HEK293 (cell line): ENCODE measurements around the gene SRRD.

Experiments used
- CTCF ChIP-seq: fragments of 450-650 bp; formaldehyde crosslinking; IDR thresholded peaks from 2 replicates; pipeline ENCODE4 v1.5.1; 2016; ENCODE audit warnings: missing biosample characterization, missing genetic modification characterization
- PRDM4 ChIP-seq: fragments of 450-650 bp; formaldehyde crosslinking; IDR thresholded peaks from 2 replicates; pipeline ENCODE4 v1.5.1; 2017; ENCODE audit warnings: missing biosample characterization, missing genetic modification characterization
- ZNF433 ChIP-seq: fragments of 450-650 bp; formaldehyde crosslinking; IDR thresholded peaks from 2 replicates; pipeline ENCODE4 v1.5.1; 2016; ENCODE audit warnings: missing biosample characterization, missing genetic modification characterization, low read depth
- ZSCAN18 ChIP-seq: fragments of 450-650 bp; formaldehyde crosslinking; IDR thresholded peaks from 2 replicates; pipeline ENCODE4 v1.5.1; 2016; ENCODE audit warnings: missing biosample characterization, missing genetic modification characterization

- TF ChIP-seq PRDM4 (tag by site-specific recombination) (no peak), CTCF (tag by site-specific recombination) (no peak), ZNF433 (tag by site-specific recombination) (no peak), ZSCAN18 (no peak)
Observed at GRCh38 chr22:26525946-26526564, 42.4 kb downstream of the SRRD start.
